Endothelial cell of umbilical vein (primary cell): ENCODE measurements around the gene CLIP1. TPM values are rescaled to one million over a fixed set of nuclear protein-coding genes. Genes with fewer than 3 reads are reported as not detected.

Experiments used
- BruUV-seq: library from RNA; stranded (reverse); fragments of 400-500 nt; replicated peaks from 2 replicates; lab custom pipeline; 2021; lab: Mats Ljungman, UMichigan
- CTCF ChIA-PET: fragments of 300-600, 350-600 bp; sonication (Branson Sonifier 250); formaldehyde crosslinking; loops from one replicate; lab custom pipeline; 2021; ENCODE audit warnings: antibody characterized with exemption, inconsistent platforms; lab: Charles Lee
- POLR2A ChIA-PET: fragments of 300-600, 350-600 bp; sonication (Branson Sonifier 250); formaldehyde crosslinking; loops from one replicate; lab custom pipeline; 2021; ENCODE audit warnings: antibody characterized with exemption, inconsistent platforms; lab: Charles Lee
- DNase-seq: peaks from one replicate; pipeline ENCODE4 v3.0.0-alpha.2; 2011; ENCODE audit warnings: low read depth, low spot score
- FAIRE-seq: peaks from 2 replicates; lab custom pipeline; 2011; peaks lifted over from hg19 to GRCh38; lab: Jason Lieb, UNC
- H2AFZ ChIP-seq: 2 replicates; pipeline ENCODE4 v1.6.0; 2012; ENCODE audit warnings: low read depth, low read length, control low read depth, inconsistent platforms
- H3K27ac ChIP-seq: 2 replicates; pipeline ENCODE4 v1.5.1; 2011; ENCODE audit warnings: low read depth, mild to moderate bottlenecking, control low read depth, low read length, moderate library complexity; ENCODE audit not compliant: insufficient read depth
- H3K27me3 ChIP-seq, 2 experiments: 2 replicates each; pipeline versions ENCODE4 v1.6.0 to v1.6.1; 2011; ENCODE audit warnings: low read length in 2 of 2, mixed read lengths in 1 of 2; ENCODE audit not compliant: control insufficient read depth in 2 of 2, insufficient read depth in 2 of 2
- H3K36me3 ChIP-seq, 2 experiments: 2 replicates in 1 of 2; 3 replicates in 1 of 2; pipeline ENCODE4 v1.5.1; 2011; ENCODE audit warnings: low read length in 2 of 2, mild to moderate bottlenecking in 1 of 2, moderate library complexity in 1 of 2; ENCODE audit not compliant: control insufficient read depth in 2 of 2, insufficient read depth in 2 of 2; ENCODE audit errors: extremely low read depth in 1 of 2
- H3K4me1 ChIP-seq: 3 replicates; pipeline ENCODE4 v1.5.1; 2011; ENCODE audit warnings: mild to moderate bottlenecking, low read length; ENCODE audit not compliant: control insufficient read depth, insufficient read depth; ENCODE audit errors: extremely low read depth
- H3K4me2 ChIP-seq: 2 replicates; pipeline ENCODE4 v1.6.1; 2011; ENCODE audit warnings: low read length, control low read depth, mixed read lengths; ENCODE audit not compliant: insufficient read depth
- H3K4me3 ChIP-seq, 3 experiments: fragments of 200-600 bp in 1 of 3; sonication (generic), shearing (Covaris generic) in 1 of 3; replicated peaks in 1 of 3; 2 replicates each; pipeline ENCODE4 v1.5.1; 2011 to 2016; ENCODE audit warnings: control low read depth in 3 of 3, low read length in 3 of 3, mild to moderate bottlenecking in 2 of 3, inconsistent platforms in 1 of 3, low read depth in 1 of 3, moderate library complexity in 1 of 3; ENCODE audit not compliant: insufficient read depth in 1 of 3
- H3K79me2 ChIP-seq: 2 replicates; pipeline ENCODE4 v1.6.0; 2012; ENCODE audit warnings: low read length, inconsistent platforms; ENCODE audit not compliant: control insufficient read depth, insufficient read depth
- H3K9ac ChIP-seq: replicated peaks from 2 replicates; pipeline ENCODE3; 2011; ENCODE audit warnings: low read length, control low read depth; ENCODE audit not compliant: insufficient read depth; ENCODE audit errors: extremely low read depth
- H3K9me1 ChIP-seq: replicated peaks from 3 replicates; pipeline ENCODE4 v1.6.0; 2011; ENCODE audit warnings: mild to moderate bottlenecking, low read length; ENCODE audit not compliant: control insufficient read depth, insufficient read depth; ENCODE audit errors: extremely low read depth
- H3K9me3 ChIP-seq: replicated peaks from 2 replicates; pipeline ENCODE4 v1.5.1; 2012; ENCODE audit warnings: low read length, inconsistent platforms; ENCODE audit not compliant: control insufficient read depth, insufficient read depth
- H4K20me1 ChIP-seq: replicated peaks from 2 replicates; pipeline ENCODE3; 2011; ENCODE audit warnings: mild to moderate bottlenecking, low read length; ENCODE audit not compliant: control insufficient read depth, insufficient read depth; ENCODE audit errors: extremely low read depth
- CTCF ChIP-seq, 2 donors: IDR thresholded peaks; 1 replicate in 1 of 2; 2 replicates in 1 of 2; pipeline ENCODE4 v1.5.1; 2011; ENCODE audit warnings: low read length in 2 of 2, mild to moderate bottlenecking in 2 of 2, moderate library complexity in 2 of 2, control low read depth in 1 of 2, inconsistent platforms in 1 of 2, low read depth in 1 of 2; ENCODE audit not compliant: insufficient read depth in 1 of 2; ENCODE audit errors: extremely low read depth in 1 of 2
- EZH2 ChIP-seq: IDR thresholded peaks from 2 replicates; pipeline ENCODE4 v1.6.1; 2012; ENCODE audit warnings: borderline replicate concordance, low read depth, mild to moderate bottlenecking, moderate library complexity, low read length, inconsistent platforms; ENCODE audit not compliant: severe bottlenecking
- FOS ChIP-seq: IDR thresholded peaks from 2 replicates; pipeline ENCODE4 v1.6.1; 2011; ENCODE audit warnings: mild to moderate bottlenecking, low read length, moderate library complexity, borderline replicate concordance; ENCODE audit not compliant: insufficient read depth
- GATA2 ChIP-seq: IDR thresholded peaks from 2 replicates; pipeline ENCODE4 v1.7.0; 2011; ENCODE audit warnings: low read depth, mild to moderate bottlenecking, moderate library complexity, mixed read lengths, low read length; ENCODE audit not compliant: insufficient read length, insufficient read depth
- JUN ChIP-seq: IDR thresholded peaks from 2 replicates; pipeline ENCODE4 v1.6.1; 2011; ENCODE audit warnings: borderline replicate concordance, low read depth; ENCODE audit not compliant: insufficient read length, insufficient read depth
- MAX ChIP-seq: IDR thresholded peaks from 2 replicates; pipeline ENCODE4 v1.6.1; 2011; ENCODE audit not compliant: insufficient read depth, insufficient read length
- MYC ChIP-seq: IDR thresholded peaks from one replicate; pipeline ENCODE4 v1.6.1; 2011; ENCODE audit warnings: mild to moderate bottlenecking, low read depth, low read length
- POLR2A ChIP-seq: IDR thresholded peaks from 2 replicates; pipeline ENCODE4 v1.6.1; 2012; ENCODE audit warnings: low read depth, mild to moderate bottlenecking, control low read depth, low read length
- POLR2AphosphoS5 ChIP-seq: IDR thresholded peaks from 2 replicates; pipeline ENCODE4 v1.6.1; 2012; ENCODE audit warnings: low read depth, mild to moderate bottlenecking, control low read depth, low read length, moderate library complexity; ENCODE audit not compliant: insufficient read depth
- dilution Hi-C: fragments of 300-500 bp; cut with MboI; formaldehyde crosslinking; loops from one replicate; pipeline ENCODE4 v1.15.0; 2019; ENCODE audit warnings: low sequenced_read_pairs; ENCODE audit not compliant: extremely low pct_ligation_motif_present
- intact Hi-C: fragments of 100-400 bp; cut with micrococcal nuclease; formaldehyde crosslinking; loops from one replicate; pipeline ENCODE4 v1.10.0; 2022
- polyA plus RNA-seq, 4 experiments: library from polyadenylated mRNA; depleted of rRNA in 3 of 4; stranded (reverse) in 3 of 4; unstranded in 1 of 4; fragments of >200 nt; gene quantifications; 2 replicates each; pipeline versions ENCODE4 v1.2.1 to v1.2.3, GENCODE V29; 2011 to 2012; ENCODE audit warnings: missing spikeins in 1 of 4
- total RNA-seq: library from RNA; stranded (reverse); gene quantifications from 2 replicates; pipeline ENCODE4 v1.2.3, GENCODE V29; 2021

CLIP1 gene
- total and polyA plus RNA-seq, 2 donors (not counting 3 experiments of a cell fraction or from before 2014, with no cell fraction given), result 56.5 to 84.3 TPM

GRCh38 chr12:122250047-122250446 lies 172.4 kb downstream of the CLIP1 start:
- no peaks in the 10 kb centered on the region for H3K9me3 ChIP-seq
- TF ChIP-seq GATA2 (no peak), JUN (no peak), CTCF (IDR thresholded peaks at IDR 0.05; ENCODE audit: extremely low read depth in 1 of 2, insufficient read depth in 1 of 2, low read depth in 1 of 2, low read length in 2 of 2) (no peak), EZH2 (no peak), POLR2A (no peak), FOS (no peak), MAX (no peak), POLR2AphosphoS5 (no peak), MYC (no peak)
- CTCF ChIA-PET, result interaction anchor here (0.9 kb wide), 1 partner anchor 19 kb away, joined by 3 read pairs; no protein-coding TSS in a partner anchor

More at GRCh38 chr12:122250047-122250446, 172.4 kb downstream of the CLIP1 start:
- peaks cover 0 to 2% of the 10 kb centered on the region in 2 experiments for H3K36me3 ChIP-seq
- no peak overlapping the region for H2AFZ ChIP-seq
- no peaks in the 10 kb centered on the region for H3K9me1 ChIP-seq
- H3K4me3 ChIP-seq, result no peak overlapping the region
- POLR2A ChIA-PET, result no interaction called here
- no peaks in the 10 kb centered on the region for H4K20me1 ChIP-seq
- no TSS peak for BruUV-seq
- H3K4me1 ChIP-seq, result no peaks in the 10 kb centered on the region
- FAIRE-seq (no peak), DNase-seq (no peak)
- no peak overlapping the region for H3K4me2 ChIP-seq
- H3K79me2 ChIP-seq, result no peaks in the 10 kb centered on the region
- H3K27me3 ChIP-seq, result no peaks in the 10 kb centered on the region
- no peak overlapping the region for H3K9ac ChIP-seq
- dilution Hi-C loops (no loop called here), intact Hi-C loops (no loop called here)
- H3K27ac ChIP-seq, result no peak overlapping the region
